Measurements from ENCODE around the gene TMC2. TPM values are rescaled to one million over a fixed set of nuclear protein-coding genes. Genes with fewer than 3 reads are reported as not detected.

Gene TMC2
- total and polyA plus RNA-seq, 4 donors, result 0.06 to 0.31 (median 0.15) TPM; not detected in 1

DNA sequence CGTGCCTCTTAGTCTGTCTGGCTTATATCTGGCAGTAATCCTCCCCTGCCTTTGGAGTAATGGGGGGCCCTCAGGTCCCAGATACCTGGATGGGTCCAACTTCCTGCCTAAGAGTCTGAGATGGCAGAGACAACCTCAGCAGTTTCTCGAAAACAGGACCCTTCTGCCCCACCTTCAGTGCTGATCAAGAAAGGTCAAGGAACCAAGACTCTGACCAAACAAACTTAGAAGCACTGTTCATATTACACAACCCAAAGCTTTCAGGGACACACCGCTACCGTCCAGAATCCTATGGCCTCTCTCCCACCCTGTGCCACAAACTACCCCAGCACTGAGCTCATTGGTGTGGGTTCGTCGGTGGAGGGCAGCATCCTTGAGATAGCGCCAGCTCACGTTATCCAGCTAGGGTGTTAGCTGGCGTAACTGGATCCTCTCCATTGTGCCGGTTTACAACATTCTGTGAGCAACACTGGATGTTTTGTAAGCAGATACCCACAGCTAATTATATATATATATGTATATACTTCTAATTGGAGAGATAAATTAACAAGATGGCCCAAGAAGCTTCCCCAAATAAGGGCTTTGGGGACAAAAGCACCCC, 7.6 kb upstream of the TMC2 start:
- 71 to 80% methylated on average over 10 of the region's 10 CpGs for WGBS, 2 donors
- no peak overlapping the region for H3K9ac ChIP-seq (ENCODE audit: insufficient read depth in 1 of 2, low read length in 2 of 2)
- H3K36me3 ChIP-seq (ENCODE audit: control insufficient read depth in 4 of 4, insufficient read depth in 4 of 4, low read length in 4 of 4), result no peaks in the 10 kb centered on the region
- TF ChIP-seq, protein P1, sequence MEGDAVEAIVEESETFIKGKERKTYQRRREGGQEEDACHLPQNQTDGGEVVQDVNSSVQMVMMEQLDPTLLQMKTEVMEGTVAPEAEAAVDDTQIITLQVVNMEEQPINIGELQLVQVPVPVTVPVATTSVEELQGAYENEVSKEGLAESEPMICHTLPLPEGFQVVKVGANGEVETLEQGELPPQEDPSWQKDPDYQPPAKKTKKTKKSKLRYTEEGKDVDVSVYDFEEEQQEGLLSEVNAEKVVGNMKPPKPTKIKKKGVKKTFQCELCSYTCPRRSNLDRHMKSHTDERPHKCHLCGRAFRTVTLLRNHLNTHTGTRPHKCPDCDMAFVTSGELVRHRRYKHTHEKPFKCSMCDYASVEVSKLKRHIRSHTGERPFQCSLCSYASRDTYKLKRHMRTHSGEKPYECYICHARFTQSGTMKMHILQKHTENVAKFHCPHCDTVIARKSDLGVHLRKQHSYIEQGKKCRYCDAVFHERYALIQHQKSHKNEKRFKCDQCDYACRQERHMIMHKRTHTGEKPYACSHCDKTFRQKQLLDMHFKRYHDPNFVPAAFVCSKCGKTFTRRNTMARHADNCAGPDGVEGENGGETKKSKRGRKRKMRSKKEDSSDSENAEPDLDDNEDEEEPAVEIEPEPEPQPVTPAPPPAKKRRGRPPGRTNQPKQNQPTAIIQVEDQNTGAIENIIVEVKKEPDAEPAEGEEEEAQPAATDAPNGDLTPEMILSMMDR (IDR thresholded peaks at IDR 0.05; ENCODE audit: control extremely low read depth, extremely low read depth), result no peak
- no peak for ATAC-seq (ENCODE audit: insufficient read depth, low FRiP score)
- H3K27me3 ChIP-seq (ENCODE audit: control insufficient read depth in 3 of 3, insufficient read depth in 3 of 3, low read length in 2 of 3), result no peaks in the 10 kb centered on the region
- no peaks in the 10 kb centered on the region for H3K9me3 ChIP-seq (ENCODE audit: control insufficient read depth in 4 of 4, insufficient read depth in 3 of 4, low read length in 3 of 4)
- no peak overlapping the region for H3K27ac ChIP-seq (ENCODE audit: low read depth in 1 of 2, low read length in 1 of 2)
- DNase-seq, result no peak
- H3K4me1 ChIP-seq (ENCODE audit: control insufficient read depth in 5 of 5, insufficient read depth in 5 of 5, low read length in 5 of 5), result peaks cover 0 to 6% (median 0%) of the 10 kb centered on the region in 5 donors
- no peak overlapping the region for H3K4me3 ChIP-seq

DNA sequence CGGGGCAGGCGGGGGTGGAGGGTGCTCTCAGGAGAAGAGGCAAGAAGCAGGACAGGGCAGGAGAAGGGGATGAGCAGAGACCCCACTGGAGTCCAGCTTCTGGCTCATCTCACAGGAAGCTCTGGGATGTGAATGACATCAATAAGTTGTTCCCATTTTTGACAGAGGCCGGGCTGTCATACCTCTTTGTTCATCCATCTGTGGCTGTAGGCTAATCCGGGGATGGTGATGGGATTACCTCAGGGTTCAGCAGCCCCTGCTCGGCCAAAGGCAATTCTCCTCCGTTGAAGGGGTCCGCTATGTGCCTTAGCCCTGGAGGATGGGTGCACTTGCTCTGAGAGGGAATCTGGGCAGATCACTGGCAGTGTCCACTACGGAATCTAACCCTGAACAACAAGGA, 3.3 kb upstream of the TMC2 start:
- ATAC-seq (ENCODE audit: insufficient read depth, low FRiP score), result no peak
- no peaks in the 10 kb centered on the region for H3K36me3 ChIP-seq (ENCODE audit: control insufficient read depth in 4 of 4, insufficient read depth in 4 of 4, low read length in 4 of 4)

DNA sequence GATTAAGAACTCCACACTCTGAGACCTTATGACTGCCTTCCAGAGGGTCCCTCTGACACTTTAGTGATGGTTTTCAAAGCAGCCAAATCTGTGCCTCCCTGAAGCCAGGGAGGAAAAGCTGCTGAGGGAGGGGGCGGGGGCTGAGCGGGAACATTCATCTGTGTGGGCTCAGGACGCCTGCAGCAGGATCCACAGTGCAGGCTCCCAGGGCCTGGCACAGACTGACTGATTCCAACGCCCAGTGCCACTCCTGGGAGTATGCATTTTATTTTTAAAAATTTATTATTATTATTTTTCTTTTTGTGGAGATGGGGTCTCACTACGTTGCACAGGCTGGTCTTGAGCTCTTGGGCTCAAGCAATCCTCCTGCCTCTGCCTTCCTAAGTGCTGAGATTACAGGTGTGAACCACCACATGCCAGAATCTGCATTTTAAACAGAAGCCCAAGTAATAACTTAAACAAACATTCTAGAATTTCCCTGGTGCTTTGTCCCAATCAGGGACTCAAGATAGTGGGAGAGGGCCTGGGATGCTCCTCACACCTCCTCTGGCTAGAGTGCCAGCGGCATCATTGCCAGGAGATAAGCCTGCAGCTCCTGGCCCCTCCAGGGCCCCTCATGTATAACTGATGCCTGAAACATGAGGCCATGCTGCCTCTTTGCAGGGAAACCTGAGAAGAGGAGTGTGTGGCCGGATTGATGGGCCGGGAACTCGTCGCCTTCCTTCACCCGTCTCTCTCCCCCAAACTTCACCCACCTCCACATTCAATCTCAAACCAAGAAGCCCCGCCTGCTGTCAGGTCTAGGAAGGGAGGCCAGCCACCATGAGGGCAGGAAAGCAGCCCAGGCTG, 438 bp upstream of the TMC2 start:
- ATAC-seq (ENCODE audit: insufficient read depth, low FRiP score), result no peak
- Histone ChIP-seq H3K4me1 (ENCODE audit: control insufficient read depth in 5 of 5, insufficient read depth in 5 of 5, low read length in 5 of 5) (no peaks in the 10 kb centered on the region), H3K4me3 (no peak overlapping the region), H3K36me3 (ENCODE audit: control insufficient read depth in 4 of 4, insufficient read depth in 4 of 4, low read length in 4 of 4) (no peaks in the 10 kb centered on the region), H3K9ac (ENCODE audit: insufficient read depth in 1 of 2, low read length in 2 of 2) (no peak overlapping the region), H3K27me3 (ENCODE audit: control insufficient read depth in 3 of 3, insufficient read depth in 3 of 3, low read length in 2 of 3) (no peaks in the 10 kb centered on the region), H3K9me3 (ENCODE audit: control insufficient read depth in 4 of 4, insufficient read depth in 3 of 4, low read length in 3 of 4) (peaks cover 0 to 2% (median 0%) of the 10 kb centered on the region in 4 donors), H3K27ac (ENCODE audit: low read depth in 1 of 2, low read length in 1 of 2) (no peak overlapping the region)
- DNase-seq, result no peak
- TF ChIP-seq, protein P1 (IDR thresholded peaks at IDR 0.05; ENCODE audit: control extremely low read depth, extremely low read depth), result no peak
- 62 to 70% methylated on average over 12 of the region's 12 CpGs for WGBS, 2 donors

More for the DNA sequence above, 3.3 kb upstream of the TMC2 start:
- Histone ChIP-seq H3K27me3 (ENCODE audit: control insufficient read depth in 3 of 3, insufficient read depth in 3 of 3, low read length in 2 of 3) (no peaks in the 10 kb centered on the region), H3K9ac (ENCODE audit: insufficient read depth in 1 of 2, low read length in 2 of 2) (no peak overlapping the region), H3K4me1 (ENCODE audit: control insufficient read depth in 5 of 5, insufficient read depth in 5 of 5, low read length in 5 of 5) (no peaks in the 10 kb centered on the region), H3K27ac (ENCODE audit: low read depth in 1 of 2, low read length in 1 of 2) (no peak overlapping the region), H3K4me3 (no peak overlapping the region), H3K9me3 (ENCODE audit: control insufficient read depth in 4 of 4, insufficient read depth in 3 of 4, low read length in 3 of 4) (no peaks in the 10 kb centered on the region)
- no peak for DNase-seq
- WGBS, 2 donors, result 86 to 87% methylated on average over 8 of the region's 8 CpGs
- TF ChIP-seq, protein P1 (IDR thresholded peaks at IDR 0.05; ENCODE audit: control extremely low read depth, extremely low read depth), result no peak
